ENCODE data around the gene FADS1. TPM values are rescaled to one million over a fixed set of nuclear protein-coding genes. Genes with fewer than 3 reads are reported as not detected.

FADS1 gene
- total and polyA plus RNA-seq, 4 experiments from 2014 or later = 0.70 to 2.2 (median 1.2) TPM

DNA sequence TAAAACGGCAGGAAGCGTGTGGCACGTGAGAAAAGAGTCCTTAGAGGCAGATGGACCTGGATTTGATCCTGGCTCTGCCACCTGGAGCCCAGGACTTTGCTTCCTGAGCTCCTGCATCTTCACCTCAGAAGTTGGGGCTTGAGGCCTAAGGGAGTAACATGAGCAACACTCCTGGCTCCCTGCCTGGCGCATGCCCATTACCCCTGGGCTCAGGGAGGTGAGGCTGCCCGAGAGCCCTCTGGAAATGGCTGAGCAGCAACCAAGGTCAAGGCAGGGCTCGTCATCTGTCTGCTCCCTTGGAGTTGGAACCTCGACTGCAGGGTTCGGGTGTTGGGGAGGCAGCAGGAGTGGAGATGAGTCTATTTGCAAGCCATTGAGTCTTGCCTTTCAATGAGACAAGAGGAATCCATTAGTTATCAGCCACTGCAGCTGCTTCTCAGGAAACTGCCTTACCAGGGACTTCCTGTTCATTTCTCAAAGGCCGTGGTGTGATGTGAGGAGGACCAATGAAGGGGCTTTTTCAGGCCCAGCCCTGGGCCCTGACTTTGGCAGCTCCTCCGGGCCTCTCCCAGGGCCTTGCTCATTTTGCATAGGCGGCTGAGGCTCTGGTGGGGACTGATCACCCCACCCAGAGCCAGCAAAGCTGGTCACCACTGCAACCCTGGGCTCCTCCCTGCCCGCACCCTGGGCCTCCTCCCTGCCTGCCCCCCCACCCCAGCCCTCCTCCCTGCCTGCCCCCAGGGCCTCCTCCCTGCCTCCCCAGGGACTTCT is 17.7 kb upstream of the FADS1 start:
- peaks cover 6 to 11% of the 10 kb centered on the region in 2 donors for H3K27me3 Mint-ChIP-seq
- H3K4me1 Mint-ChIP-seq = peaks cover 13 to 32% (median 23%) of the 10 kb centered on the region in 4 donors
- H3K27ac Mint-ChIP-seq = peak overlapping the region in 6 of 7 donors; percentile 33 to 98 (median 60)
- Histone ChIP-seq H3K9me3 (ENCODE audit: control insufficient read depth in 1 of 2, low read length in 2 of 2) (no peaks in the 10 kb centered on the region), H3K36me3 (ENCODE audit: insufficient read depth, low read length) (no peaks in the 10 kb centered on the region), H3K4me3 (ENCODE audit: low read length in 2 of 2) (no peak overlapping the region), H3K27ac (ENCODE audit: low read depth, low read length) (peak overlapping the region; percentile 28), H3K27me3 (ENCODE audit: insufficient read depth, low read length) (peaks cover 3% of the 10 kb centered on the region), H3K4me1 (ENCODE audit: insufficient read depth, low read length) (peaks cover 20% of the 10 kb centered on the region)
- POLR2A ChIA-PET (ENCODE audit: partially characterized antibody) = interaction anchor here (1.3 to 2.2 kb wide), 3 partner anchors 19 to 134 kb away, joined by 3 to 22 read pairs (median 6); partner anchors contain the start of genes FADS1 and FTH1
- intact Hi-C loops (cut with micrococcal nuclease) = no loop called here
- CTCF ChIA-PET (ENCODE audit: partially characterized antibody) = interaction anchor here (0.6 to 2.4 kb wide), 2 partner anchors 37 to 41 kb away, joined by 3 to 12 read pairs; no protein-coding TSS in a partner anchor
- no peaks in the 10 kb centered on the region for H3K36me3 Mint-ChIP-seq
- H3K4me3 Mint-ChIP-seq = peak overlapping the region in 5 of 8 donors; percentile 28 to 70 (median 59)
- no peaks in the 10 kb centered on the region for H3K9me3 Mint-ChIP-seq
- peak; percentile 29 to 74 (median 49) for DNase-seq

DNA sequence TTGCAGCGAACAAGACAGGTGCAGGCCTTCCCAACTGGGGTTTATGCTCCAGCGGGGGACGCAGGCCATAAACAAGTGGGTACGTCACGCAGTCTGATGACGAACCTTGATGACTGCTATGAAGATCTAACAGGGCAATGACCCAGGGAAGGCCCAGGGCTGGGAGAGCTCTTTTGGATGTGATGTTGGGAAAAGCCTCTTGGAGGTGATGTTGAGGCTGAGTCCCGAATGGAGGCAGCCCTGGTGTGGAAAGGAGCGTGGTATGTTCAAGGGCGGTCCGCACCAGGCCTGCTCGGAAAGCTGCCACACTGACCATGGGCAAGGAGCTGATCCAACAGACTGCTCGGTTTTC is 17.1 kb upstream of the FADS1 start:
- Histone ChIP-seq H3K4me3 (ENCODE audit: low read length in 2 of 2) (no peak overlapping the region), H3K4me1 (ENCODE audit: insufficient read depth, low read length) (peaks cover 25% of the 10 kb centered on the region), H3K9me3 (ENCODE audit: control insufficient read depth in 1 of 2, low read length in 2 of 2) (no peaks in the 10 kb centered on the region), H3K27me3 (ENCODE audit: insufficient read depth, low read length) (peaks cover 3% of the 10 kb centered on the region), H3K27ac (ENCODE audit: low read depth, low read length) (no peak overlapping the region), H3K36me3 (ENCODE audit: insufficient read depth, low read length) (no peaks in the 10 kb centered on the region)
- Mint-ChIP-seq H3K27me3 (peaks cover 8 to 11% of the 10 kb centered on the region in 2 donors), H3K36me3 (no peaks in the 10 kb centered on the region), H3K4me3 (peak overlapping the region in 3 of 8 donors; percentile 59 to 72 (median 69)), H3K4me1 (peaks cover 13 to 36% (median 26%) of the 10 kb centered on the region in 4 donors), H3K9me3 (no peaks in the 10 kb centered on the region), H3K27ac (peak overlapping the region in 5 of 7 donors; percentile 27 to 98 (median 60))
- no peak for DNase-seq
- CTCF ChIA-PET (ENCODE audit: partially characterized antibody) = interaction anchor here (0.6 to 2.4 kb wide), 2 partner anchors 37 to 40 kb away, joined by 3 to 12 read pairs; no protein-coding TSS in a partner anchor
- POLR2A ChIA-PET (ENCODE audit: partially characterized antibody) = interaction anchor here (1.3 to 2.2 kb wide), 3 partner anchors 18 to 135 kb away, joined by 3 to 22 read pairs (median 6); partner anchors contain the start of genes FADS1 and FTH1
- intact Hi-C loops (cut with micrococcal nuclease) = no loop called here

DNA sequence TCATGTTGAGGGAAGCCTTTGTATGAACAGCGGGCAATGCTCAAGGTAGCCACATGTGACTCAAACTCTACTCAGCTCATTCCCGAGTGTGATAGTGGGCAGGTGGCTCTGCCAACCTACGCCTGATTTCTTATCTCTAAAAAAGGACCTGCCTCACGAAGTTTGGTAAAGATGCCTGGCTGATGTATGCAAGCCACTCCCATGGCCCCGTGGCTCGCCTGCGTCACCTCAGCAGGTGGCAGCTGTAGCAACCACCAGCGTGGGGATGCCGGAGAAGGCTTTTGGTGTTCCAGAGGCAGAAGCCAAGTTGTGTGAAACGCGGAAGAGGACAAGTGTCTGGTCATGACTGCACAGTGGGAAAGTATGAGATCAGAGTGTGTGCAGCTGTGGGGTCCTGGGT is 16.7 kb upstream of the FADS1 start:
- no peaks in the 10 kb centered on the region for H3K9me3 Mint-ChIP-seq
- intact Hi-C loops (cut with micrococcal nuclease) = no loop called here
- H3K4me3 ChIP-seq (ENCODE audit: low read length in 2 of 2) = no peak overlapping the region
- H3K4me1 ChIP-seq (ENCODE audit: insufficient read depth, low read length) = peaks cover 28% of the 10 kb centered on the region
- DNase-seq = peak in 1 of 5 donors; percentile 64
- H3K27me3 ChIP-seq (ENCODE audit: insufficient read depth, low read length) = peaks cover 3% of the 10 kb centered on the region
- ChIA-PET POLR2A (ENCODE audit: partially characterized antibody) (interaction anchor here (1.3 to 2.2 kb wide), 3 partner anchors 18 to 135 kb away, joined by 3 to 22 read pairs (median 6); partner anchors contain the start of genes FADS1 and FTH1), CTCF (ENCODE audit: partially characterized antibody) (interaction anchor here (2.4 kb wide), 1 partner anchor 36 kb away, joined by 12 read pairs; no protein-coding TSS in a partner anchor)
- no peaks in the 10 kb centered on the region for H3K36me3 Mint-ChIP-seq
- peak overlapping the region in 3 of 7 donors; percentile 25 to 98 (median 83) for H3K27ac Mint-ChIP-seq
- H3K4me1 Mint-ChIP-seq = peaks cover 15 to 40% (median 27%) of the 10 kb centered on the region in 4 donors
- no peaks in the 10 kb centered on the region for H3K36me3 ChIP-seq (ENCODE audit: insufficient read depth, low read length)
- no peak overlapping the region for H3K27ac ChIP-seq (ENCODE audit: low read depth, low read length)
- H3K27me3 Mint-ChIP-seq = peaks cover 9 to 11% of the 10 kb centered on the region in 2 donors
- H3K4me3 Mint-ChIP-seq = peak overlapping the region in 3 of 8 donors; percentile 23 to 72 (median 69)
- no peaks in the 10 kb centered on the region for H3K9me3 ChIP-seq (ENCODE audit: control insufficient read depth in 1 of 2, low read length in 2 of 2)

DNA sequence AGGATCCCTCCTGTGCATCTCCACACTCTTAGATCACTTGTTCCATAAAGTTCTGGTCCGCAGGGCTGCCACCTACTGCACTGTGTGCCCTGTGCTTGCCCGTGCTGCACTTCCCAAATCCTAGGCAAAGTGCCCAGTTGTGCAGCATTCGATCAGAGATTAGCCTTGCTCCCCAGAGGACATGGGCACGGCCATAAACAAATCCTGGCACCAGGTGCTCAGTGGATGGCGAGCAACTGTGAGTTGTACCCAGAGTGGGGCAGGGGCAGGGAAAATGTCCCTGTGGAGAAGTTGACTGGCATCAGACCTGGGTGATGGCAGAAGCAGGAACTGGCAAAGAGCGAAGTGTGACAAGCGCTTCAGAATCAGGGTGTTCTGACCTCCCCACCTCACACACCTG is 16.0 kb upstream of the FADS1 start:
- H3K27me3 Mint-ChIP-seq = peaks cover 9 to 11% of the 10 kb centered on the region in 2 donors
- peaks cover 33% of the 10 kb centered on the region for H3K4me1 ChIP-seq (ENCODE audit: insufficient read depth, low read length)
- H3K27ac Mint-ChIP-seq = peak overlapping the region in 2 of 7 donors; percentile 47 to 98
- no peak for DNase-seq
- H3K4me3 Mint-ChIP-seq = no peak overlapping the region
- H3K27ac ChIP-seq (ENCODE audit: low read depth, low read length) = no peak overlapping the region
- POLR2A ChIA-PET (ENCODE audit: partially characterized antibody) = no interaction called here
- H3K36me3 Mint-ChIP-seq = no peaks in the 10 kb centered on the region
- peaks cover 15 to 47% (median 30%) of the 10 kb centered on the region in 4 donors for H3K4me1 Mint-ChIP-seq
- intact Hi-C loops (cut with micrococcal nuclease) = no loop called here
- H3K4me3 ChIP-seq (ENCODE audit: low read length in 2 of 2) = no peak overlapping the region
- H3K9me3 ChIP-seq (ENCODE audit: control insufficient read depth in 1 of 2, low read length in 2 of 2) = no peaks in the 10 kb centered on the region
- no peaks in the 10 kb centered on the region for H3K36me3 ChIP-seq (ENCODE audit: insufficient read depth, low read length)
- no peaks in the 10 kb centered on the region for H3K9me3 Mint-ChIP-seq
- peaks cover 3% of the 10 kb centered on the region for H3K27me3 ChIP-seq (ENCODE audit: insufficient read depth, low read length)
- CTCF ChIA-PET (ENCODE audit: partially characterized antibody) = no interaction called here

DNA sequence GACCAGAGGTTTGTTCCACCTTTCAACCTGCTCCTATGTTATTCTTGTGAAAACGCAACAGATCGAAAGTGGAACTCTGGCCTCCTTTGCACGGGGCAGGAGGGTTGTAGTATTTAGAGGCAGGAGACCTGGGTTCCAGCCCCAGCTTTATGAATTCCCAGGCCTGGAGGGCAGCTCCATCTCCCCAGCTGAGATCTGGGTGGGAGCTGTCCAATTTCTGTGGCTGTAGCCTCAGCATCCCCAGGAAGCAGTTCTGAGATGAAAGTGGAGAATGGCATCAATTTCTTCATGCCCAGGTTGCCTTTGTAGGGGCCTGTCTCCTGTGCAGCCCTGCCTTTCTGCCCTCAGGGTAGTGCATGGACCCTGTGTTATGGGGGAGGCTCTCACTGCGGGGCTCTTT is 15.4 kb upstream of the FADS1 start:
- intact Hi-C loops (cut with micrococcal nuclease) = no loop called here
- ChIA-PET CTCF (ENCODE audit: partially characterized antibody) (no interaction called here), POLR2A (ENCODE audit: partially characterized antibody) (no interaction called here)
- Mint-ChIP-seq H3K27me3 (peaks cover 9 to 12% of the 10 kb centered on the region in 2 donors), H3K36me3 (no peaks in the 10 kb centered on the region), H3K27ac (no peak overlapping the region), H3K4me1 (peaks cover 15 to 48% (median 31%) of the 10 kb centered on the region in 4 donors), H3K9me3 (no peaks in the 10 kb centered on the region), H3K4me3 (no peak overlapping the region)
- Histone ChIP-seq H3K27ac (ENCODE audit: low read depth, low read length) (no peak overlapping the region), H3K27me3 (ENCODE audit: insufficient read depth, low read length) (peaks cover 3% of the 10 kb centered on the region), H3K36me3 (ENCODE audit: insufficient read depth, low read length) (no peaks in the 10 kb centered on the region), H3K4me1 (ENCODE audit: insufficient read depth, low read length) (peaks cover 39% of the 10 kb centered on the region), H3K4me3 (ENCODE audit: low read length in 2 of 2) (no peak overlapping the region), H3K9me3 (ENCODE audit: control insufficient read depth in 1 of 2, low read length in 2 of 2) (no peaks in the 10 kb centered on the region)
- no peak for DNase-seq

DNA sequence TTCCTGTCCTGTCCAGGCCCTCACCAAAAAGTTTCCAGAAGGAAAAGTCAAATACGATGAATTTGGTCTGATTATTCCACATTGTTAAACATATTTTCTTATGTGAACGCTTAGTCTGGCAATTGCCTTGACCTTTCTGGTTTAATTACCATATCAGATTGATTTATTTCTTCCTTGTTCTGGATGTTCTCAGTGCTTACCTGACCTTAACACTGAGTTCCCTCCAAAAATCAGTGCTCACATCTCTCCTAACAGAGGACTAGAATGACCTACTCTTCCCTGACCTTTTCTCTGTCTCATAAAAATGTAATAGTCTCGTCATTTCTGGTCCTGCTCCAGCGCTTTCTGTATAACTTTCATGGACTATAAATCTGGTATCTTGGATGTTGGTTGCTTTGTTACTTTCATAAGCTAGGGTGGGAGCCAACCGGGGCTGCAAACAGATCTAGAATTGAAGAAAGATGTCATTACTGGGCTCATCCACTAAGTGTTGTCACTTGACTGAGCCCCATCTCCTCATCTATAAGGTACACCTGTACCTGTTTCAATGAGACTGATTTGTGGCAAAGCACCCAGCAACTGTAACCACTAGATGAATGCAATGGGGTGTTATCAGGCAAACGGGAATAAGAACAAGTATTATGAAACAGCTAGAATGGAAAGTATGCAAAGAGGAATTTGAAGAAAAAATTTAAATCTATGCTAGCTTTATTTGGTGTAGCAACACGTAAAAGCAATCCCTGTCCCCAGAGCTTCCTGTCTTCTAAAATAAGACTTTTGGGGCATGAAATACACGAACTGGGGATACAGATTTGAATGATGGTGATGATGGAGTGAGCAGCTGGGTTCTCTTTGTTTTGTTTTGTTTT is 13.7 kb upstream of the FADS1 start:
- CTCF ChIA-PET (ENCODE audit: partially characterized antibody) = interaction anchor here (0.8 to 1.0 kb wide), 2 partner anchors 68 to 277 kb away, joined by 3 to 4 read pairs; no protein-coding TSS in a partner anchor
- Histone ChIP-seq H3K4me3 (ENCODE audit: low read length in 2 of 2) (no peak overlapping the region), H3K27ac (ENCODE audit: low read depth, low read length) (no peak overlapping the region), H3K9me3 (ENCODE audit: control insufficient read depth in 1 of 2, low read length in 2 of 2) (no peaks in the 10 kb centered on the region), H3K4me1 (ENCODE audit: insufficient read depth, low read length) (peaks cover 39% of the 10 kb centered on the region), H3K36me3 (ENCODE audit: insufficient read depth, low read length) (no peaks in the 10 kb centered on the region), H3K27me3 (ENCODE audit: insufficient read depth, low read length) (peaks cover 3% of the 10 kb centered on the region)
- POLR2A ChIA-PET (ENCODE audit: partially characterized antibody) = interaction anchor here (2.8 kb wide), 1 partner anchor 15 kb away, joined by 19 read pairs; the partner anchor contains the start of gene FADS1
- no peak for DNase-seq
- Mint-ChIP-seq H3K9me3 (no peaks in the 10 kb centered on the region), H3K36me3 (no peaks in the 10 kb centered on the region), H3K4me1 (peaks cover 16 to 49% (median 31%) of the 10 kb centered on the region in 4 donors), H3K4me3 (peak overlapping the region in 4 of 8 donors; percentile 7 to 76 (median 16)), H3K27me3 (peaks cover 13 to 20% of the 10 kb centered on the region in 2 donors), H3K27ac (peak overlapping the region in 2 of 7 donors; percentile 19 to 59)
- intact Hi-C loops (cut with micrococcal nuclease) = no loop called here

Data from CD4-positive, alpha-beta memory T cell (primary cell).